ENCODE measurements around the gene HLA-DMA. TPM values are rescaled to one million over a fixed set of nuclear protein-coding genes. Genes with fewer than 3 reads are reported as not detected.
A peak's percentile ranks its signal among the peaks of the same experiment; 100 is the strongest.

The HLA-DMA gene
- total RNA-seq: 10 to 100 TPM; 14.5 to 26.1 TPM

DNA sequence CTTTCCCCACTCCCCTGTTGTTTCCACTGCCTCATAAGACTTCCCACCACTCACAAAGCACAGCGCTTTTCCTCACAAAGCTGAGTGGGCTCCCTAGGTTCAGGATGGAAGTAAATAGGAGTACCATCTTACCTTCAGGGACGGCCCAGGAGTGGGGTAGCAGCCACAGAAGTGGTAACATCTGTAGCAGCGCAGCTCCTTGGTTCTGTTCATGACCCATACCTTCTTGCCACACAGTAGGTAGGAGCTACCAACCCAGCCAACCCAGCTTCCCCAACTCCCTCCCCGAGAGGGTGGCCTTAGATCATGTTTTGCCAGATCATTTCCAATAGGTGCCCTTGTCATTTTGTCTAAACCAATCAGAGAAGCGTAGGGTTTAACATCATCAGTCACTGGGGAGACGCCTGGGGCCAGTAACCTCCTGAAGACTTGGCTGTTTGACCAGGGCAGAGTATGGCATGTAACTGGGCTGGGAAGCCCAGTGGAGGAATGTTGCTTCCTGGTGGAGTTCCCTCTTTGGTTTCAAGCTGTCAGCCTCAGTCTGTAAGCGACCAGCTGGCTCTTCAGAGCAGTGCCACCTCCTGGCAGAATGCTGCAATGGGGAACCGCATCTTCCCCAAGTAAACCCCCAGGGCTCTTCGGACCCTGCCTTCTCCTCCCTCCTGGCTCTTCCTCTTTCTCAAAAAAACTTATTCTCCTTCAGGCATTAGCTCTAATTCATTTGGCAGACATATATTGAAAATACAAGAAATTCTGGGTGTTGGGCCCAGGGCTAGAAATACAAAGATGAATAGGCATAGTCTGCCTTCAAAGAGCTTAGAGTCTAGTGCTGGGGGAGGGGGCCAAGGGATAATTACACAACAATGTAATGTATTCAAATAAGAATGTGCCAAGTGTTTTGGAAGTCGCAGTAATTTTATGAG is at the start of gene HLA-DMA:
HLA-DMA (minus strand) TSS at position 281 of the 923 bp plus-strand sequence; CDS start at position 220, 61 bp downstream.
- peak within 1 kb of the TSS; percentile 14 for H3K4me3 ChIP-seq
- H3K36me3 ChIP-seq: no peaks in the 10 kb centered on the region
- TF ChIP-seq, protein P1, sequence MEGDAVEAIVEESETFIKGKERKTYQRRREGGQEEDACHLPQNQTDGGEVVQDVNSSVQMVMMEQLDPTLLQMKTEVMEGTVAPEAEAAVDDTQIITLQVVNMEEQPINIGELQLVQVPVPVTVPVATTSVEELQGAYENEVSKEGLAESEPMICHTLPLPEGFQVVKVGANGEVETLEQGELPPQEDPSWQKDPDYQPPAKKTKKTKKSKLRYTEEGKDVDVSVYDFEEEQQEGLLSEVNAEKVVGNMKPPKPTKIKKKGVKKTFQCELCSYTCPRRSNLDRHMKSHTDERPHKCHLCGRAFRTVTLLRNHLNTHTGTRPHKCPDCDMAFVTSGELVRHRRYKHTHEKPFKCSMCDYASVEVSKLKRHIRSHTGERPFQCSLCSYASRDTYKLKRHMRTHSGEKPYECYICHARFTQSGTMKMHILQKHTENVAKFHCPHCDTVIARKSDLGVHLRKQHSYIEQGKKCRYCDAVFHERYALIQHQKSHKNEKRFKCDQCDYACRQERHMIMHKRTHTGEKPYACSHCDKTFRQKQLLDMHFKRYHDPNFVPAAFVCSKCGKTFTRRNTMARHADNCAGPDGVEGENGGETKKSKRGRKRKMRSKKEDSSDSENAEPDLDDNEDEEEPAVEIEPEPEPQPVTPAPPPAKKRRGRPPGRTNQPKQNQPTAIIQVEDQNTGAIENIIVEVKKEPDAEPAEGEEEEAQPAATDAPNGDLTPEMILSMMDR (IDR thresholded peaks at IDR 0.05): peak; percentile 75
- H3K27me3 ChIP-seq: no peaks in the 10 kb centered on the region
- peak within 1 kb of the TSS; percentile 58 for H3K27ac ChIP-seq
- no peaks in the 10 kb centered on the region for H3K9me3 ChIP-seq
- DNase-seq: peak; percentile 91
- peak within 1 kb of the TSS in 1 of 2 donors; percentile 52 for H3K9ac ChIP-seq (ENCODE audit: low read depth in 2 of 2, low read length in 2 of 2)
- intact Hi-C loops (cut with DNase I): no loop called here
- peaks cover 3% of the 10 kb centered on the region for H3K4me1 ChIP-seq

DNA sequence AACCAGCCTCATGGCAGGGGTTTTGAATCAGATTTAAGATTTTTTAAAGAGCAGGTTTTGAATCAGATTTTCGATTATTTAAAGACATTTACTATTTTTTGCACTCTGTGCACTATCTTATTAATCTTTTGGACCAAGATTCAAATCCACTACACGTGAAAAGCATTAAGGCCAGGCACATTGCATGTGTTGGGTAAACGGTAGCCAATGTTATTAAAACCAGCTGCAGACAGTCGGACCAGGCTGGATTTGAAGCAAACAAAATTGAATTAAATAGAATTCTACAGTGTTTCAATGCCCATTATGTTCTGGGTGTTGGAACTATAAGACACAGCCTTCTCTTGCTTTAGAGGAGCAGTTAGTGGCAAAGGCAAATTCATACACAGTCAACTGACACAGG is 48.8 kb upstream of the HLA-DMA start:
- H3K36me3 ChIP-seq: no peaks in the 10 kb centered on the region
- intact Hi-C loops (cut with DNase I): no loop called here
- no peak for DNase-seq

DNA sequence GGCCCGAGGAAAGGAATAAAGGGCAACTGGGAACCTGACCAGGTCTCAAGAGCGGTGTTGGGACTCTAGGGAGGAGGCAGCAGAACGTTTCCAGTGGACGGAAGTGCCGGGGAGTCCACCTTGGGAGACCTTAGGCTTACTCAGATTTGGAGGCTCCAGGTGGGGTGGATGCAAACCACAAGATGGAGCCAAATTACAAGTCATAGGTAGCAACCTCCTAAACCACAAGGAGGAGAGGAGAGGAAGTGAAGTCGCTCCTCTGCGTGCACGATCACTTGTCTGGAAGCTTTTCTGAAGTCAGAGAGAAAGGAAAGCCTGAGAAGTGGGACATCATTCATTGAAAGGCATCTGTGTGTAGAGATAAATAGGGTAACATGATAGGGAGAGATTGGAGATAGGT is 47.2 kb upstream of the HLA-DMA start:
- TF ChIP-seq, protein P1 (IDR thresholded peaks at IDR 0.05): no peak
- Histone ChIP-seq H3K36me3 (no peaks in the 10 kb centered on the region), H3K4me3 (no peak overlapping the region), H3K9me3 (no peaks in the 10 kb centered on the region), H3K27ac (no peak overlapping the region), H3K4me1 (no peaks in the 10 kb centered on the region), H3K27me3 (no peaks in the 10 kb centered on the region), H3K9ac (ENCODE audit: low read depth in 2 of 2, low read length in 2 of 2) (no peak overlapping the region)
- intact Hi-C loops (cut with DNase I): no loop called here
- DNase-seq: no peak

More for the DNA sequence above, 48.8 kb upstream of the HLA-DMA start:
- Histone ChIP-seq H3K9me3 (no peaks in the 10 kb centered on the region), H3K4me1 (no peaks in the 10 kb centered on the region), H3K4me3 (no peak overlapping the region), H3K27ac (no peak overlapping the region), H3K9ac (ENCODE audit: low read depth in 2 of 2, low read length in 2 of 2) (no peak overlapping the region), H3K27me3 (no peaks in the 10 kb centered on the region)
- TF ChIP-seq, protein P1 (IDR thresholded peaks at IDR 0.05): no peak

DNA sequence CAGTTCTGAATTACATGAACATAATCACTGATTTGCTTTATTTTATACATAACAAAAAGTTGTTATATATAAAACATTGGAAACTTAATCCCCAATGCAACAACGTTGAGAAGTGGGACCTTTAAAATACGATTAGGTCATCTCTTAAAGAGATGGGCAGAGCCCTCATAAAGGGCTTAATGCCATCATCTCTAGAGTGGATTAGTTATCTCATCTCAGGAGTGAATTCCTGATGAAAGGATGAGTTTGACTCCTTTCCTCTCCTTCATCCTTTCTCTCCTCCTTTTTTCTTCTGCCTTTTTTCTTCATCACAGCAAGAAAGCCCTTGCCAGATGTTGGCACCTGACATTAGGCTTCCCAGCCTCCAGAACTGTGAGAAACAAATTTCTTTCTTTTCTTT is 42.6 kb upstream of the HLA-DMA start:
- TF ChIP-seq, protein P1 (IDR thresholded peaks at IDR 0.05): no peak
- no peak for DNase-seq
- intact Hi-C loops (cut with DNase I): no loop called here

DNA sequence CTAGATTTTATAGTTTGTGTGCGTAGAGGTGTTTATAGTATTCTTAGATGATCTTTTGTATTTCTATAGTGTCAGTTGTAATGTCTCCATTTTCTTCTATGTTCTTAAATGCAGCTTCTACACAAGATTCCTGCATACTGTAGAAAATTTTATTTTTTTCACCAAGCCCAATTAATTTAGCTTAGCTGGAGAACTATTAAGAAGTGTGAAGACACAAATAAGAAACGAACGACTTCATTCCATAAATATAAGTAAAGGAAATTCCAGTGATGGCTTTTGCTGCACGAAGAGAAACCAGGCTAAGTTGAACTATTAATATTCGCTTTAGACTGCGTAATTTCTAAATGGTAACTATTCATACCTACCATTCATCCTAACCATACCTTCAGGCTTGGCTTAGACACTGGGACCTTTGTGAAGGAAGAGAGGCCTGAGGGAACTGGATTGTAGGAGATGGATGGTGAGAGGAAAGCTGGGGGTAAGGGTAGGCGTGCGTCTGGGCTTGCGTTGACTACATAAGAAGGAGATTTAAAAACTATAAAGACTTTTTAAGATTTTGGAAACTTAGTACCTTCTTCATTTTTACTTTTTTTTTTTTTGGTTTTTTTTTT is 40.6 kb upstream of the HLA-DMA start:
- no peak overlapping the region for H3K4me3 ChIP-seq
- H3K9ac ChIP-seq (ENCODE audit: low read depth in 2 of 2, low read length in 2 of 2): no peak overlapping the region
- TF ChIP-seq, protein P1 (IDR thresholded peaks at IDR 0.05): no peak
- intact Hi-C loops (cut with DNase I): no loop called here
- H3K27ac ChIP-seq: no peak overlapping the region
- H3K27me3 ChIP-seq: no peaks in the 10 kb centered on the region
- H3K36me3 ChIP-seq: no peaks in the 10 kb centered on the region
- DNase-seq: no peak
- no peaks in the 10 kb centered on the region for H3K9me3 ChIP-seq
- no peaks in the 10 kb centered on the region for H3K4me1 ChIP-seq

More for the DNA sequence above, 42.6 kb upstream of the HLA-DMA start:
- H3K27ac ChIP-seq: no peak overlapping the region
- no peak overlapping the region for H3K4me3 ChIP-seq
- no peaks in the 10 kb centered on the region for H3K9me3 ChIP-seq
- no peaks in the 10 kb centered on the region for H3K27me3 ChIP-seq
- H3K4me1 ChIP-seq: no peaks in the 10 kb centered on the region
- no peaks in the 10 kb centered on the region for H3K36me3 ChIP-seq
- no peak overlapping the region for H3K9ac ChIP-seq (ENCODE audit: low read depth in 2 of 2, low read length in 2 of 2)
